ENCODE measurements around the gene CCND1.

Gene CCND1

GRCh38 chr11:69661413-69661715 lies 20.4 kb downstream of the CCND1 start:
- no peak overlapping the region for H3K4me3 ChIP-seq (ENCODE audit: low read depth, low read length)
- TF ChIP-seq CTCF (IDR thresholded peaks at IDR 0.05; ENCODE audit: low read depth, low read length) = no peak

- peak; percentile 21; the same call in 1 of the 2 replicates for TF ChIP-seq CTCF (IDR thresholded peaks at IDR 0.05; ENCODE audit: low read depth, low read length)
- H3K4me3 ChIP-seq (ENCODE audit: low read depth, low read length) = no peak overlapping the region
These were observed 21.2 kb downstream of the CCND1 start for GRCh38 chr11:69662021-69662698.

GRCh38 chr11:69662806-69663205 lies 21.9 kb downstream of the CCND1 start:
- no peak for TF ChIP-seq CTCF (IDR thresholded peaks at IDR 0.05; ENCODE audit: low read depth, low read length)

GRCh38 chr11:69663326-69663725 lies 22.4 kb downstream of the CCND1 start:
- no peak for TF ChIP-seq CTCF (IDR thresholded peaks at IDR 0.05; ENCODE audit: low read depth, low read length)
- H3K4me3 ChIP-seq (ENCODE audit: low read depth, low read length) = no peak overlapping the region

More at GRCh38 chr11:69662806-69663205, 21.9 kb downstream of the CCND1 start:
- H3K4me3 ChIP-seq (ENCODE audit: low read depth, low read length) = no peak overlapping the region

- no peak overlapping the region for H3K4me3 ChIP-seq (ENCODE audit: low read depth, low read length)
- TF ChIP-seq CTCF (IDR thresholded peaks at IDR 0.05; ENCODE audit: low read depth, low read length) = no peak
These were observed 23.3 kb downstream of the CCND1 start for GRCh38 chr11:69664103-69664775.

GRCh38 chr11:69664901-69665300 lies 23.9 kb downstream of the CCND1 start:
- no peak overlapping the region for H3K4me3 ChIP-seq (ENCODE audit: low read depth, low read length)
- no peak for TF ChIP-seq CTCF (IDR thresholded peaks at IDR 0.05; ENCODE audit: low read depth, low read length)

- no peak for TF ChIP-seq CTCF (IDR thresholded peaks at IDR 0.05; ENCODE audit: low read depth, low read length)
- H3K4me3 ChIP-seq (ENCODE audit: low read depth, low read length) = no peak overlapping the region
These were observed 24.7 kb downstream of the CCND1 start for GRCh38 chr11:69665669-69666068.

All from WI38 (cell line).